Measurements from ENCODE around the gene ERVW-1. TPM values are rescaled to one million over a fixed set of nuclear protein-coding genes. Genes with fewer than 3 reads are reported as not detected.

Gene ERVW-1, protein sequence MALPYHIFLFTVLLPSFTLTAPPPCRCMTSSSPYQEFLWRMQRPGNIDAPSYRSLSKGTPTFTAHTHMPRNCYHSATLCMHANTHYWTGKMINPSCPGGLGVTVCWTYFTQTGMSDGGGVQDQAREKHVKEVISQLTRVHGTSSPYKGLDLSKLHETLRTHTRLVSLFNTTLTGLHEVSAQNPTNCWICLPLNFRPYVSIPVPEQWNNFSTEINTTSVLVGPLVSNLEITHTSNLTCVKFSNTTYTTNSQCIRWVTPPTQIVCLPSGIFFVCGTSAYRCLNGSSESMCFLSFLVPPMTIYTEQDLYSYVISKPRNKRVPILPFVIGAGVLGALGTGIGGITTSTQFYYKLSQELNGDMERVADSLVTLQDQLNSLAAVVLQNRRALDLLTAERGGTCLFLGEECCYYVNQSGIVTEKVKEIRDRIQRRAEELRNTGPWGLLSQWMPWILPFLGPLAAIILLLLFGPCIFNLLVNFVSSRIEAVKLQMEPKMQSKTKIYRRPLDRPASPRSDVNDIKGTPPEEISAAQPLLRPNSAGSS
- 0.04 TPM in 2 of 5 replicates, not detected in the others for total RNA-seq (2022; extraction: Qiagen RNA extraction)

DNA sequence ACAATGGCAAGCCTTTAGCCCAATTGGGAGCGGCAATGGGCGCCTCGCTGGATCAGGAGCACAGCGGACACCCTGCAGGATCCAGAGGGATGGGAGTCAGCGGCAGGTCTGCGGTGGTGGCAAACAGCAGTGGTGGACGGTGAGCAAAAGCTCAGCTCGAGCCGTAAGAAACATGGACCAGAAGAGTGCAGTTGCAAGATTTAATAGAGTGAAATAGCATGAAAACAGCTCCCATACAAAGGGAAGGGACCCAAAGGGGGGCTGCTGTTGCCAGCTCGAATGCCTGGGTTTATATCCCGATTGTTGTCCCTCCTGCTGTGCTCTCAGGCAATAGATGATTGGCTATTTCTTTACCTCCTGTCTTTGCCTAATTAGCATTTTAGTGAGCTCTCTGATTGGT, at the start of gene ERVW-1:
ERVW-1 (minus strand) TSS at position 266 of the 400 bp plus-strand sequence. CDS start 7,565 bp downstream, outside the sequence.

DNA sequence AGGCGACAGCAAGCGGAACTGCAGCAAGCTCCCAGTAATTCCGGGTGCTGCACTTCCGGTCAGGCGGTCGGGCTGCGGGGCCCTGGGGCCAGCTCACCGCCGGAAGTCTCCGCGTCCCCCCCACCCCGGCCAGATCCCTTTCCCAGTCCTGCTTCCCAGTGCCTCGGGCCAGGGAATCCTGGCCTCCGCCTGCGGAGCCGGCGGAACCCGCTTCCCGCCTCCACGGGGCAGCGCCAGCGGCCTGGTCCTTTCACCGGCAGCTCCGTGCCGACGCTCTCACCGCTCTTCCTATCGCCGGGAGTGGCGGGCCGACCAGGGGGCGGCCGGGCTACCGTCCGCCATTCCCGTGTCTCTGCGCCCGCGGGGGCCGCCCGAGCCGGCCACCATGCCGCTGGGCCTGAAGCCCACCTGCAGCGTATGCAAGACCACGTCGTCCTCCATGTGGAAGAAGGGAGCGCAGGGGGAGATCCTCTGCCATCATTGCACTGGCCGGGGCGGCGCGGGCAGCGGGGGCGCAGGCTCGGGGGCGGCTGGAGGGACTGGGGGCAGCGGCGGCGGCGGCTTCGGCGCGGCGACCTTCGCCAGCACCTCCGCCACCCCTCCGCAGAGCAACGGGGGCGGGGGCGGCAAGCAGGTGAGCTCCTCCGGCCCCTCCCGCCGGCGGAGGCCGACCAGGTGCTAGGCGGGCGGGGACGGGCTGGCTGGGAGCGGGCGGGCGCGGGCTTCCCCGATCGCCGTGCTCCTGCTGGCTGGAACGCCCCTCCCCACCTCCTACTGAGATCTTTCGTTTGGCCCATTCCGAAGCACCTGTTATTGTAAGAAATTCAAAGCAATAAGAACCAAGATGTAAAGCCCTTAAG, 30.2 kb downstream of the ERVW-1 start, which contains the start of gene GATAD1:
GATAD1 (plus strand) TSS at position 138 of the 860 bp plus-strand sequence; CDS start at position 386, 248 bp downstream.

Other genes starting within 250 kb of the ERVW-1 start
- gene KRIT1, start 232.0 kb downstream of the ERVW-1 start, total RNA-seq (2022; extraction: Qiagen RNA extraction): 18.5 to 29.9 TPM (median 25.3 TPM) in 5 replicates
- gene ANKIB1, start 232.0 kb downstream of the ERVW-1 start, total RNA-seq (2022; extraction: Qiagen RNA extraction): 15.9 to 29.6 TPM (median 24.0 TPM) in 5 replicates
- 16.3 to 18.7 TPM (median 17.3 TPM) in 5 replicates for gene GATAD1, start 30.5 kb downstream of the ERVW-1 start, total RNA-seq (2022; extraction: Qiagen RNA extraction)
- gene PEX1, start 50.6 kb upstream of the ERVW-1 start, total RNA-seq (2022; extraction: Qiagen RNA extraction): 5.1 to 6.7 TPM (median 6.0 TPM) in 5 replicates
- gene RBM48, start 50.8 kb upstream of the ERVW-1 start, total RNA-seq (2022; extraction: Qiagen RNA extraction): 6.3 to 7.1 TPM (median 6.6 TPM) in 5 replicates
- 23.2 to 25.3 TPM (median 24.3 TPM) in 5 replicates for gene FAM133B, start 112.4 kb upstream of the ERVW-1 start, total RNA-seq (2022; extraction: Qiagen RNA extraction)